ENCODE data around the gene OR13H1.

OR13H1 gene

DNA sequence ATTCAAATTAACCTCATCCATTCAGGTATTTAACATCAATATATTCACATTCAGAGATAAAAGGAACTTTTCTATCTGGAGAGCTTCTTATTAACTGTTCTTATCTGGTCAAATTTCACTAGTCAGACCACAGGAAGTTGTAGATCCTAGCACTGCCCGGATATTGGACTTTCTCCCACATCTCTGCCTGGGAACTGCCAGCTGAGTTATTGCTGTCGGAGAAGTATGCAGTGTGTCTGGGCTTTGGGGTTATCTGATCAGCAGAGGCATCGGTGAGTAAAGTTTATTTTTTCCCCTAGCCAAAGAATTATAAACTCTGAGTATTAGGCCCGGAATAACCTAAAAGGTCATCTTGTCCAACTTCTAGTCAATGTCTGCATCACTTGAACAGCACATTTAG lies 45.1 kb downstream of the OR13H1 start:
- Histone ChIP-seq H3K27ac (ENCODE audit: poor library complexity, severe bottlenecking) (no peak overlapping the region), H3K9me3 (ENCODE audit: severe bottlenecking) (no peaks in the 10 kb centered on the region), H3K27me3 (ENCODE audit: insufficient read depth, poor library complexity, severe bottlenecking) (no peaks in the 10 kb centered on the region)

More for the DNA sequence above, 45.1 kb downstream of the OR13H1 start:
- H3K36me3 ChIP-seq (ENCODE audit: low read depth) = no peaks in the 10 kb centered on the region
- TF ChIP-seq, protein P1, sequence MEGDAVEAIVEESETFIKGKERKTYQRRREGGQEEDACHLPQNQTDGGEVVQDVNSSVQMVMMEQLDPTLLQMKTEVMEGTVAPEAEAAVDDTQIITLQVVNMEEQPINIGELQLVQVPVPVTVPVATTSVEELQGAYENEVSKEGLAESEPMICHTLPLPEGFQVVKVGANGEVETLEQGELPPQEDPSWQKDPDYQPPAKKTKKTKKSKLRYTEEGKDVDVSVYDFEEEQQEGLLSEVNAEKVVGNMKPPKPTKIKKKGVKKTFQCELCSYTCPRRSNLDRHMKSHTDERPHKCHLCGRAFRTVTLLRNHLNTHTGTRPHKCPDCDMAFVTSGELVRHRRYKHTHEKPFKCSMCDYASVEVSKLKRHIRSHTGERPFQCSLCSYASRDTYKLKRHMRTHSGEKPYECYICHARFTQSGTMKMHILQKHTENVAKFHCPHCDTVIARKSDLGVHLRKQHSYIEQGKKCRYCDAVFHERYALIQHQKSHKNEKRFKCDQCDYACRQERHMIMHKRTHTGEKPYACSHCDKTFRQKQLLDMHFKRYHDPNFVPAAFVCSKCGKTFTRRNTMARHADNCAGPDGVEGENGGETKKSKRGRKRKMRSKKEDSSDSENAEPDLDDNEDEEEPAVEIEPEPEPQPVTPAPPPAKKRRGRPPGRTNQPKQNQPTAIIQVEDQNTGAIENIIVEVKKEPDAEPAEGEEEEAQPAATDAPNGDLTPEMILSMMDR (IDR thresholded peaks at IDR 0.05; ENCODE audit: poor library complexity, severe bottlenecking) = no peak
- no peak overlapping the region for H3K4me3 ChIP-seq (ENCODE audit: severe bottlenecking)
- ATAC-seq (ENCODE audit: low read depth) (no peak), DNase-seq (ENCODE audit: low spot score) (no peak)
- H3K4me1 ChIP-seq (ENCODE audit: insufficient read depth, poor library complexity, severe bottlenecking) = no peaks in the 10 kb centered on the region

All from RWPE2 (cell line).